Hypothalamus (tissue), 51 donors: ENCODE results near the gene EPHA7.
A peak's percentile ranks its signal among the peaks of the same experiment; 100 is the strongest.

ENCODE experiments used
- DNase-seq, 51 donors: peaks; one replicate each; lab custom pipeline; 2025; lab: John Stamatoyannopoulos, UW

EPHA7 gene

DNA sequence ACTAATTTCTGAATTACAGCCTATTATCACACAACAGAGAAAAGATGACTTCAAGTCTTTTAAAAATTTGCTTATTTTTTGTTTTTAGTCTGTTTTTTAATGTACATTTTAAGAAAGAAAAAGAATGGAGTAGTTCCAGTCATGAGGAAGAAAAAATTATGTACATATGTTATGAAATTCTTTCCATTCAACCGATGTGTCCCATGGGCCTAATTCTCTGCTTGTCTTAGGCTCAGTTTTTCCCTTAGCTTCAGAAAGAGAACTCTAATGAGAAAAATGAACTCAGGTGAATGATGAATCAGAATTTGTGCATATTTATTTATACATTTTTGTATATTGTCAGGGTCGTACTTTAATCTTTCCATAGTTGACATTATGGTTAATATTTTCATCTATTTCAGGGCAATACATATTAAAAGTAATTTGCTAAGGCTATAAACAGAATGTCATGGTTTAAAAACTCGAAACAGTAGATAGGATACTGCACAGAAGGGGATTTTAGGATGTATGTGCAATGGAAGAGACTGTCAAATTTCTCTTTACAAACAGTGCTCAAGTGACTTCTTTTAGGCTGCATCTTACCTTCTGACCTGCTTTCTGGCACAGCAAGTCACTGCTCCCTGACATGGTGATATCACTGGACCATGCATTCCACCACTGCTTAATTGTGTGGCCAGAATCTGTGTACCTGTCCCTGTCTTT, 153.1 kb downstream of the EPHA7 start:
- no peak for DNase-seq

DNA sequence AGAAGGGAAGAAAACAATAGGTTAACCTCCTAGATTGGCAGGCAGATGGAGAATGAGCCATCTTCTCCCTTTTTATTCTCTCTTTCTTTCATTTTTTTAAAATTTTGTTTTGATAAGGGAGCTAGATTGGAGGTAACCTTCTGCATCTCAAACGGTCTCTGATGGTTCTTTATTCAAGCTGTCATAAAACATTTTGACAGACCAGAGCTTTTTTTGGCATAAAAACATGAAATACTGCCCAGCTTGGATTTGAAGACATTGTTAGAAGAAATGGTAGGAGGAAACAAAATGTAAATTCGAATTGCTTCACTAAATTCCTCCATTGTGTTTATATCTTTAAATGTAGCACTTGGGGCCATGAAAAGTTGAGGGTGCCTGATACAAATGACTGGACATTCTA, 158.5 kb downstream of the EPHA7 start:
- no peak for DNase-seq

DNA sequence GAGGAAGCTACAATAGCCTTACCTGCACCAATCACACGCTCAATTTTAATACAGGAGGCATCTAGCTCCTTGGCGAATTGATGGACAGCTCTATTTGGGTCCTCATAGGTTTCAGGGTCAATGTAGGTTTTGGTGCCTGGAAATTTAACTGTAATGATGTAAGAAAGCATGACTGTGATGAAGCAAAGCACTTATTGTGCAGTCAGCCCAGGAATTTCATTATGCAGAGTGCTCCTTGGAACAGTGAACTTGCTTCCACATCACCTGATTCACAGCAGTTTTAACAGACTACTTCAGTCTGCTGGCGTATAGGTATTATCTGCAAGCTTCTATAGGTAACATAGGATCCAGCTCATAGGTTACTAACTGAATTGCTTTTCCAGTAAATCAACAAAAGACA, 160.0 kb downstream of the EPHA7 start:
- no peak for DNase-seq

DNA sequence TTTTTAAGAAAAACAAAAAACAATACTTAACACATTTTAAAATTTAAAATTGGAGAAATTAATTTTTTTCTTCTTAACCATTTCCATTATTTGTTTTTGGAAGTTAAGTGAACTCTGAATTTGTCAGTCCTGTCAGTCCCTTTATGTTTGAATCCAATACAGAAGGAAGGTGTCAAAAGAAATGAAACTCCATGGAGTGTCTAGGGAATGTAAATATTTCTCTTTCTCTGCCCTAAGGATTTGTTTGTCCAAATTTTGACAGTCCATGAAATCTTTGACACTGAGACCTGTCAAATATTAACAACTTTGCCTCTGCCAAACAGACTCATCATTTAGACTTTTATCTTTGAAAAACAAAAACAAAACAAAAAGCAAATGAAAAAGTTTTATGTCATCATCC, 166.4 kb downstream of the EPHA7 start:
- no peak for DNase-seq

DNA sequence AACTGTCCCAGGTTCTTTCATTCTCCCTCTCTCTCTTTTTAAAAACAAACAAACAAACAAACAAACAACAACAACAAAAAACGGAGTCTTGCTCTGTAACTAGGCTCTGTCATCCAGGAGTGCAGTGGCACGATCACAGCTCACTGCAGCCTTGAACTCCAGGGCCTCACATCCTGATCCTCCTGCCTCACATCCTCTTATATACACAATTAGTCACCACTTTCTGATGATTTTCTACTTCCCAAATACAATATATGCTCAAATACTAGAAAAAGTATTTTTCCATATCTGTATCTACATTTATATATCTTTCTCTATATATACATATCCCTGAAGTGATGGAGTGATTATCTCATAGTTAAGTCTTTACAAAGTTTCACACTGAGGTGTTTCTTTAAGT, 170.7 kb downstream of the EPHA7 start:
- no peak for DNase-seq

DNA sequence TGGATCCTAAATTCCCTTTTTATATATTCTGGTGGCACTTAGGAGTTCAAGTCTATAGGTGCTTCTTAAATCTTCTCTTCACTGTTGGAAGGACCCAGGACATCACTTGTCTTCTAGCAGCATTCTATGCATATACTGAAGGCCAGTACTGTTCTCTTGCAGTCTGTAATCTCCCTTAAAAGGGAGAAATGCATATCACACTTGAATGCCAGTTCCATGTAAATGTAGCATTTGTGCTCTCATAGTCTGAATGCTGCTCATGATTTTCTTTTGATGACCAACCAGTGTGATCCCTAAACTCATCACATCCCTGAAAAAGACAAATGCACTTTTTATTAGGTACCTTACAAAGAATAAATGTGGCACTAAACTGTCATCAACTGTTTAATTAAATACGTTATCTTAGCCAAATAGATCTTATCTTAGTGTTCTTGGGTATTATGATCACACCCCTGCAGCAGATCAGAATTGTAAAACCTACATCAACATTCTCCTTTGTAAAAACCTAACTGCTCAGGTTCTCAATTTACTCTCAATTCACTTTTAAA, 176.1 kb downstream of the EPHA7 start:
- no peak for DNase-seq

DNA sequence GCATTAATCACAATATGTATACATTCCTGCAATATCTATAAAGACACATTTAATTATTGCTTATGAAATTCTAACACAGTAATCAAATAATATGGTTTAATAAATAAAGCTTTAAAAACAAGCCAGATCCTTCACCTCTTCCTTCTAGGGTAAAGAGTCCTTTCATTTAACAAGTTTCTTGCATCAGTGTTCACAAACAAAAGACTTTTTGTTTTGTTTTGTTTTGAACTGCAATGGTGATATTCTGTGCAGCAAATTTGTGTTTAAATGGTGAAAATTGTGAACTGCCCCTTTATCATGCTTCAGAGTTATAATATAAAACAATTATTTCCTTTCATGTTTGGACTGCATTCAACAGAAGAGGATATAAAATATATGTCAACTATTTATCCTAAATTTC, 177.3 kb downstream of the EPHA7 start:
- DNase-seq = no peak

DNA sequence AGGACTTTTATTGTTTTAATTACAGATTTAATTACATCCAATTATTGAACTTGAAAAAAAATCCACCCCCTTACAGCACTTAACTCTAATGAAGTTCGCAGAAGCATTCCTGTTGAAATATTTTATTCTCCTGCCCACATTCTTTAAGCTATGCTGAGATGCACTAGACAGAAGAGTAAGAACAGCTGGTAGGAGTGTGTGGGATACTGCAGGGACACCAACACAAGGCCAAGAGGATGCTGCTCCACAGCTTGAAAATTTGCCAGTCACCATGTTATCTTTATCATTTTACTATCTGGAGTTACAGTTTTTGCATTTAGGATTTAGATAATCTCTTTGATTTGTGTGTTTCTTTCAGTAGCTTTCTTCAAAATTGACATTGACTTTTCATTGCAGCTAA, 180.7 kb downstream of the EPHA7 start:
- DNase-seq = no peak

DNA sequence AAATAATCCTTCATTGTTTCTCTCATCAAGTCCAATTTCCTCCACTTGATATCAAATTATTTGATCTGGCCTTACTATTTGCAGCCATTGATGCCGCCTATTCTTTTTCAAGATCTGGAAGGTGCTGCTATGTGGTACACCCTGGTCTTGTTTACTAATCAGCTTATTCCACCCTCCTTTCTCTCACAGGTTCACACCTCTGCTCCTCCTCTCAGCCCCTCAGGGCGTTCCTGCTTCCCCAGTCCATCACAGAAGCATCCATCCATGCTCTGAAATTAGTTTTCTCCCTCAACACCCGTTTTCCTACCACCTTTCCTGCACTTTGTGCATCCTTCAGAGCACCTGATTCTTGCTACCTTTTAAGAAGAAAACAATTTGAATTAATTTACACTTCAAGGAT, 183.6 kb downstream of the EPHA7 start:
- DNase-seq = no peak

DNA sequence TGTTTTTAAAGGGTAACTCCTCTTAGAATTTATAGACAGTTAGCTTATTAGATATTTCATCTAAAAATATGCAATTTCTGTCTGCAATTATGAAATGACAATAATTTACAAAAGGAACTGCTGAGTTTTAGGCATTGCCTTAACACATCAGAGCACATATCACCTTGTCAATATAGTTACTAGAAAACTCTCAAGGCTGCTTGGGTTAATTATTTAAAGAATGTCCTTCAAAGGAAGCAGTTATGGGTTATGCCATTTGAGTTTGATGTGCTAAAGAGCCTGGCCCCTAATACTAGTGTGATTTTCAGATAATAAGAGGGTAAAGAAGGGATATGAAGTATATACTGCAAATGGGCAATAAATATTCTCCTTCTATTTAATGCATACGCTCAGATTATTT, 192.5 kb downstream of the EPHA7 start:
- no peak for DNase-seq

DNA sequence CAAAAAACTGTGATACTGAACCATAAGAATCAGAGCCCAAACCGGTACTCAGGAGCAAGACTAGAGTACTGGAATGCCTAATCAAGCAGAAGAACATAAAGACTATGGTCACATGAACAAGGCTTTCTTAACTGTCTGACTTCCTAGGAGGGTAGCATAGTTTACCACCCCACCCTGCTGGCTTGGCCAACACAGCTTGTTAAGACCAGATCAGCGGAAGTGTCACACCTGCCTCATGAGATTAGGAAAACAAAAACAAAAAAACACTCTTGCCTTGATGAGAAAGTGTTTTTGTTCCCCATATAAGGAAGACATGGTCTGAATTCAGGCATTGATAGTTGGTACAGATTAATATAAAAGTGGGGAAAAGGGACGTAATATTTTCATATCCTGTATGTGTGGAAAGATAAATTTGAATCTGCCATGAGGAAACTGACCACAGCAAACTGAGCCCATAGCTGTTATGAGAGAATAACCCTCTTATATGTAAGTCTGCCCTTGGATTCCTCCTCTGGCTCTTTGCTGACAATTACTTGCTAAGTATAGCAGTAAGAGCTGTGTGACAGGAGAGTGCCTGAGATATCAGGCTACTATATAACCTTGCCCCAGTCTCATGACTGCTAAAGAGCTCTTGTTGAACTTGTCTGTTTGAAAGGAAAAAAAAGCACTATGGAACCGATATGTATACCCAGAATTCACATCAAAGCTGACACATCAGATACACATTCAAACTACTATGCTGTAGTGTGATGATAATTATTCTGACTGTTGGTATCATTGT, 197.1 kb downstream of the EPHA7 start:
- no peak for DNase-seq

DNA sequence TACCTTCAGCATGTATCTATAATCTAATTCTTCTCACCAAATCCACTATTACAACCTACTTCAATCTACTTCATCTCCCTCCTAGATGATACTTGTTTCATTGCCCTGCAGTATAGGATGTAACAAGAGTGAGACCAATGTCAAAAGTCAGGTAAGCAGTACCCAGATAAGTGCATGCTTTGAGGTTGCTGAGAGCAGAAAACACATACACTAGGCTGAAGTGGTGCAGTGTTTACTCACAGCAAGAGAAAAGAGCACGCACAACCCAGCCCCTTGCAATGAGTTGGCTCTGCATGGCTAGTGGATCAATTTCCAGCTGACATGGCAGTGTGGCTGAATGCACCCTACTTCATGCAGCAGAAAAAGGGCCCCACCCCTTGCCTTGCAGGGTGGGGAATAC, 199.9 kb downstream of the EPHA7 start:
- DNase-seq = no peak

DNA sequence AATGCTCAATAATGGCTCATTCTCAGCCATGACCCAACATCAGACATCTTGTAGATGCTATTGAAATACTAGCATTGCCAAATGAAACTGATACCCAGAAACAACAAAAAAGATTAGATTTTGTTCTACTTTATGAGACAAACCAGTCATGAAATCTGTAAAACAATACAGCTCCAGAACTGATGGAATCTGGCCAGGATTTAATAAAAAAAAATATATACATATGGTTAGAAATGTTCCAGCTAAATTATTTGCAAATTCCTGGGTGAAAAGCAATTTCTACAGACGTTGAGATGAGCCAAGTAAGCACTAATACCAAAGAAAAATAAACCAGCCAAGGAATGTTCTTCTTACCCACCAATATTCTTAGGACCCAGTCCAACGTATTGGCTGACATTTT, 201.3 kb downstream of the EPHA7 start:
- no peak for DNase-seq

DNA sequence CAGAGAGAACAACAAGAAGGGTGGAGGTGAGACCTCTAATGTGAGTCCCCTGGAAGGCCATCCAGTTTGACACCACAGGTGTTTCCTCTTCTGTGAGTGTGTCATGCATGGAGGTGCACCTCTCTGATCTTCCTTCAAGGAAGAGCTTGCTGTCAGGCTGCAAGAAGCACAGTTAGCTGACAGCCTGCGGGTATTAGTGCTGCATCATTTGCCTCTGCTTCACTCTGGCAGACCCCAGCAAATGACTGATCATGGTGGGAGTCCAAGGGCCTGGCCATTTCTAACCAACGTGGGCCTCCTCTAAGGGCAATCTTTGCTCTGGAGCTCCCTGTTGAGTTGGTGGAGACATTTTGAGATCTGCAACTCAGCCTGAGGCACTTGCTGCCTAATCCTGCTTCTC, 206.3 kb downstream of the EPHA7 start:
- DNase-seq = no peak

DNA sequence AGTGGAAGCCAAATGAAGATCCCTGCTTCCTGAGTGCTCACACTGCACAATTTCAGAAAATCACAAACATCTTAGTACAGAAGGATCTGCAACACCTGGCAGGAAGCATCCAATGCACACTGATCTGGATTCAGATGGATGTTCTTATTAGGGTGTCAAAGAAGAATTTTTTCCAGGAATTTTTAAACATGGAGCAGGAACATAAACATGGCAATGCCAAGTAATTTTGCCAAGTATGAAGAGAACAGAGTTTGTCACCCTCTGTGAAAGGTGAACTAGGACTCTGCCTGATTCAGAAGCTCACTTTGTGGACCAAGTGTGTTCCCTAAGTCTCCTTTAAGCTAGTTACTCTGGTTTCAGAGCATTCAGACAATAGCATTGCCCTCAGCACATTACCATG, 208.5 kb downstream of the EPHA7 start:
- no peak for DNase-seq

DNA sequence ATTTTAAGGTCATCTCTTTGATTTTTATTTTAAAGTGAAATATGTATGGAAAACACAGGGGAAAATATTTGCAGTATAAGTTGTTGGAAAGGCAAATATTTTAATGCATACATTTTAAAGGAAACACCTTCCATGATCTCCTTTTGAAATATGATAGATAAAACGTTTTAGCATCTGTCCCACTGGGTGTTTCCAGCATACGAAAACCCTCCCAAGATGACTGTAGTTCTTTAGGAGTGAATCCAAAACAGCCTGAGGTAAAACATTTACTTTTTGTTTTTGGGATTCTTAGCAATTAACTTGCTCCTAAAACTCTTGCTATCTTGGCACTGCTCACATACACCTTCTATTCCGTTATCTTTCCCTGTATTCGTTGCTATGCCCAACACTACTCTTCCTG, 210.0 kb downstream of the EPHA7 start:
- no peak for DNase-seq

DNA sequence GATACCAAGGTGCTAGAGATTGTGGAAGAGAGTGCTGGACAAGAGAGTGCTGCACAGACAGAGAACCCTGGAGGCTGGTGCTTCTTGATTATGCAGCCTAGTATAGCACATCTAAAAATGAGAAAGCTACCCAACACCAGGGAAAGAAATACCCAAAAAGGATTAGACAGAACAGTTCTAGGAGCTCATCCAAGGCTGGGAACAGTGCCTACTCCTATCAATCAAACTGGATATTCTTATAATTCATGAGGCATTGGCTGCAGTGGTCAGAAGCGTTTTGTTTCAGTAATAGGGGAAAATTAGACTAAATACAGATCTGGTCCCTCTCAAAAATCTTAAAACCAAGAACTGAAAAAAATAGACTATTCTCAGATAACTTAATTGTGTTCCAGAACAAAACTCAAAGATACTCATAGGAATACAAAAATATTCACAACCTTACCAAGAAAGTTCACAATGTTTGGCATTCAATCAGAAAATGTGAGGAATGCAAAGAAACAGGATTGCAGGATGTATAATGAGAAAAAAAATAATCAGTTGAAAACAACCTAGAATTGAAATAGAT, 222.9 kb downstream of the EPHA7 start:
- peak in 1 of 51 donors; percentile 4 for DNase-seq

DNA sequence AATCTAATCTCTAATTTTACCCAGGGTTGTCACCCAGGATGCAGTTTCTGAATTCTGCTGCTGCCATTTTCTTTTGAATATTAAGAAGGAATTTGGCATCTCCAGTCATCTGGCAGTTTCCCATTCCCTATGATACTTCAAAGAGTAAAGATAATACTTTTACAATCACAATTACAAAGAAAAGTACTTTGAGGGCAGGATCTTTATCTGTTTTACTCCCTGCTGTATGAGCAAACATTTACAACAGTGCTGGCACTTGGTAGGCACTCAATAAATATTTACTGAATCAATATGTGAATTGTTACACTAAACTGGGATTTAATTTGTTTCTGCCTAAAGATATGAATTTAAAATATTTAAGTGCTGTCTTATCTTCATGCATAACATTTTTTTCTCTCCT, 224.9 kb downstream of the EPHA7 start:
- no peak for DNase-seq

DNA sequence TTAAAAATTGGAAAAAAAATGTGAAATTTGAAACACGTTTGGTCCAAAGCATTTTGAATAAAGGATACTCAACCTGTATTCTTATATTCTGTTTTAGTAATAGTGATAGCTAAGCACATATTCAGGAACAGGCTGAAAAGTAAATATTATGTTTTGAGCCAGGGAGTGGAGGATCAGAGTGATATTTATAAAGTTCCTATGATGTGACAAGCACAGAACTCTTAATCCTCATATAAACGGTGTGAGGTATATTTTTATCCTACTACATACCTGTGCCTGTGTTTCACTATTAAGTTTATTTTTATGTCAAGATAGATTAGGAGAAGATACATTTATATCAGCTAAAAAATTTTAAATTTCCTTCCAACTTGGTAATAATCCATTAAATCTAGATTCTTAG, 225.5 kb downstream of the EPHA7 start:
- no peak for DNase-seq
